ENCODE results near the gene SPRR1A.

Gene SPRR1A

GRCh38 chr1:152983234-152983633, 647 bp upstream of the SPRR1A start:
- TF ChIP-seq SPI1 (IDR thresholded peaks at IDR 0.05; ENCODE audit: borderline replicate concordance, low read depth) (no peak), REST (IDR thresholded peaks at IDR 0.05; ENCODE audit: insufficient replicate concordance, low read depth) (no peak), GABPA (IDR thresholded peaks at IDR 0.05; ENCODE audit: low read depth) (no peak), POLR2AphosphoS5 (IDR thresholded peaks at IDR 0.05; ENCODE audit: low read depth) (no peak)
- TF ChIP-seq, protein P1, sequence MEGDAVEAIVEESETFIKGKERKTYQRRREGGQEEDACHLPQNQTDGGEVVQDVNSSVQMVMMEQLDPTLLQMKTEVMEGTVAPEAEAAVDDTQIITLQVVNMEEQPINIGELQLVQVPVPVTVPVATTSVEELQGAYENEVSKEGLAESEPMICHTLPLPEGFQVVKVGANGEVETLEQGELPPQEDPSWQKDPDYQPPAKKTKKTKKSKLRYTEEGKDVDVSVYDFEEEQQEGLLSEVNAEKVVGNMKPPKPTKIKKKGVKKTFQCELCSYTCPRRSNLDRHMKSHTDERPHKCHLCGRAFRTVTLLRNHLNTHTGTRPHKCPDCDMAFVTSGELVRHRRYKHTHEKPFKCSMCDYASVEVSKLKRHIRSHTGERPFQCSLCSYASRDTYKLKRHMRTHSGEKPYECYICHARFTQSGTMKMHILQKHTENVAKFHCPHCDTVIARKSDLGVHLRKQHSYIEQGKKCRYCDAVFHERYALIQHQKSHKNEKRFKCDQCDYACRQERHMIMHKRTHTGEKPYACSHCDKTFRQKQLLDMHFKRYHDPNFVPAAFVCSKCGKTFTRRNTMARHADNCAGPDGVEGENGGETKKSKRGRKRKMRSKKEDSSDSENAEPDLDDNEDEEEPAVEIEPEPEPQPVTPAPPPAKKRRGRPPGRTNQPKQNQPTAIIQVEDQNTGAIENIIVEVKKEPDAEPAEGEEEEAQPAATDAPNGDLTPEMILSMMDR (IDR thresholded peaks at IDR 0.05; ENCODE audit: insufficient read depth, low read length), result no peak
- no peak for DNase-seq (ENCODE audit: low read depth in 1 of 2, low spot score in 1 of 2)

DNA sequence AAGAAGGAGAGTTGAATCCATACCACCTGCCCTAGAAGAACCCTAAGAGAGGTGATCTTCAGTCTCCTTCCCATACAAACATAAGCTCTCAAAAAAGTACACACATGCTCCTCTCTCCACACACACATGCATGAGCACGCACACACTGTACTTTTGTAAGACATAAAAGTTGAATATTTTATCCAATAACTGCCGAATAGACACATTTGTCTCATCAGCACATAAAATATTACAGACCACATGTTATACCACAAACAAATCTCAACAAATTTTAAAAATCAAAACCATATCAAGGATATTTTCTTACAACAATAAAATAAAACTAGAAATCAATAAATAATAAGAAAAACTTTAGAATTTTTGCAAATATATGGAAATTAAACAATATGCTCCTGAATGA, 2.7 kb downstream of the SPRR1A start:
- Histone ChIP-seq H3K27me3 (ENCODE audit: insufficient read depth, poor library complexity, severe bottlenecking) (peaks cover 7% of the 10 kb centered on the region), H3K4me3 (replicated peaks; ENCODE audit: insufficient read depth, low read length) (no peak overlapping the region), H3K27ac (replicated peaks) (no peak overlapping the region)
- no peak for DNase-seq (ENCODE audit: low read depth in 1 of 2, low spot score in 1 of 2)
- TF ChIP-seq GABPA (IDR thresholded peaks at IDR 0.05; ENCODE audit: low read depth), result no peak
- TF ChIP-seq, protein P1 (IDR thresholded peaks at IDR 0.05; ENCODE audit: insufficient read depth, low read length), result no peak
- TF ChIP-seq SPI1 (IDR thresholded peaks at IDR 0.05; ENCODE audit: borderline replicate concordance, low read depth), result no peak
- TF ChIP-seq REST (IDR thresholded peaks at IDR 0.05; ENCODE audit: insufficient replicate concordance, low read depth), result no peak
- no peak for TF ChIP-seq POLR2AphosphoS5 (IDR thresholded peaks at IDR 0.05; ENCODE audit: low read depth)

More at GRCh38 chr1:152983234-152983633, 647 bp upstream of the SPRR1A start:
- Histone ChIP-seq H3K4me3 (replicated peaks; ENCODE audit: insufficient read depth, low read length) (no peak overlapping the region), H3K27ac (replicated peaks) (no peak overlapping the region), H3K27me3 (ENCODE audit: insufficient read depth, poor library complexity, severe bottlenecking) (no peaks in the 10 kb centered on the region)

DNA sequence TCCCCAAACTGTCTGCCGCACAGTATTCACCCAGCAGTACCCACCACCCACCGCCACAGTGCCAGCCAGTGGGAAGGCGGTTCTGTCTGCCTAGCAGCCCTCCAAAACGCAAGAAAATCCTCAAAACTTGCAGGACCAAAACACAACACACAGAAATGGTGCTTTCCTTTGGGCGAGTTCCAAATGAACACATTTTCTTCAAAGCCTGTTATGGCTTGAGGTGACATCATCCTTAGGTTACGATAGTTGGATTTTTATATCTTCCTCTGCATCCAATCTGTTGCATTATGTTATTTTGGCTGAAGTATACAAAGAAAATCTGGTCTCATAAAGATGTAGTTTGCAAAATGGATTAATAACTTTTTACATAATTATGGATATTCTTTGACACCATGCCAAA, 9.3 kb downstream of the SPRR1A start:
- H3K27me3 ChIP-seq (ENCODE audit: insufficient read depth, poor library complexity, severe bottlenecking), result peaks cover 7% of the 10 kb centered on the region
- TF ChIP-seq REST (IDR thresholded peaks at IDR 0.05; ENCODE audit: insufficient replicate concordance, low read depth) (no peak), SPI1 (IDR thresholded peaks at IDR 0.05; ENCODE audit: borderline replicate concordance, low read depth) (no peak), POLR2AphosphoS5 (IDR thresholded peaks at IDR 0.05; ENCODE audit: low read depth) (no peak), GABPA (IDR thresholded peaks at IDR 0.05; ENCODE audit: low read depth) (no peak)
- TF ChIP-seq, protein P1 (IDR thresholded peaks at IDR 0.05; ENCODE audit: insufficient read depth, low read length), result no peak

More for the DNA sequence above, 9.3 kb downstream of the SPRR1A start:
- Histone ChIP-seq H3K27ac (replicated peaks) (no peak overlapping the region), H3K4me3 (replicated peaks; ENCODE audit: insufficient read depth, low read length) (no peak overlapping the region)
- DNase-seq (ENCODE audit: low read depth in 1 of 2, low spot score in 1 of 2), result no peak

Data from HL-60 (cell line).